ENCODE measurements around the gene ARHGAP33.
"Not testable (repeated sequence)": the region's sequence is repeated elsewhere in the genome, so short reads cannot be mapped to it uniquely, and the experiment has no call there.

The ARHGAP33 gene

DNA sequence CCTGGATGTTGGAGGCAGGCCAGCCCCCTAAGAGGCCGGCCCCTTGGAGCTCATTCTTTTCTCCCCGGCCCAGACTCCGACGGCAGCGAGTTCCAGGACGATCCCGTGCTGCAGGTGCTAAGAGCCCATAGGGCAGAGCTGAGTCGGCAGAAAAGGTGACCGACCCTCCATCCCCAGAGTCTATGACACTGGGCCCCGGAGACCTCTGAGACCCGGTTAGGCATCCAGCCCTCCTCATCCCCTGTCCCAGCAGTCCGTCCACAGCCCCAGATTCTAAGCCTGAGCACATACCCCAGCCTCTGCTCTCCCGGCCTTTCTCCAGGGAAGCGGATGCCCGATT is 7.3 kb upstream of the ARHGAP33 start:
- no peak overlapping the region for H3K4me3 ChIP-seq (ENCODE audit: low read depth, low read length)

GRCh38 chr19:35772362-35772761 is 3.0 kb upstream of the ARHGAP33 start:
- DNase-seq (ENCODE audit: low read depth); H3K4me3 ChIP-seq (ENCODE audit: low read depth, low read length): not testable (repeated sequence)

More for the DNA sequence above, 7.3 kb upstream of the ARHGAP33 start:
- no peak for TF ChIP-seq CTCF (IDR thresholded peaks at IDR 0.05; ENCODE audit: control insufficient read depth, extremely low read depth, insufficient read depth)
- no peak for DNase-seq (ENCODE audit: low read depth)

DNA sequence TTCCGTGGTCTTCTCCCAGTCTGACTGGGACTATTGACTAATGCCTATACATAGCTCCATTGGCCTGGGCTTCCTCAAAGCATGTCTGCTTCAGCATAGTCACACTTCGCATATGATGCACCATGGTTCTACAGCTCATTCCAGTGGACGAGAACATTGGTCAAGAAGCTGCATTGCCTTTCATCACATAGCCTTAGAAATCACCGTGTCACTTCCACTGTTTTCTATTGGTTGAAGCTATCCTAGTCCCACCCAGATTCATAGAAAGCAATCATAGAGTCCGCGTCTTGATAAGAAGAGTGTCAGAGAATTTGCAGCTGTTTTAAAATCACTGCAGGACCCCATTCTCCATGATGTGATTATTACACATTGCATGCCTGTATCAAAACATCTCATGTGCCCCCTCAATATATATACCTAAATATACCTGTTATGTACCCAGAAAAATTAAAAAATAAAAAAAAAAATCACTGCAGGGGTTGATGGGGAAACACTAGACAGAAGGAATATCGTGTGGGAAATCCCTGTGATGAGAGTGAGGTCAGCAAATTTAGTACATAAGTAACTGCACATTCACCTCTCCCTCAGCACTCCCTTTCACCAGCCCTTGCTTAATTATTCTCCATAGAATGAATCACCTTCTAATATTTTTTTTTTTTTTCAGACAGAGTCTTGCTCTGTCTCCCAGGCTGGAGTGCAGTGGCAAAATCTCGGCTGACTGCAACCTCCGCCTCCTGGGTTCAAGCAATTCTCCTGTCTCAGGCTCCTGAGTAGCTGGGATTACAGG is 2.2 kb upstream of the ARHGAP33 start:
- TF ChIP-seq CTCF (IDR thresholded peaks at IDR 0.05; ENCODE audit: control insufficient read depth, extremely low read depth, insufficient read depth) = no peak
- no peak for DNase-seq (ENCODE audit: low read depth)

GRCh38 chr19:35774274-35775045 is 904 bp upstream of the ARHGAP33 start:
- TF ChIP-seq CTCF (IDR thresholded peaks at IDR 0.05; ENCODE audit: control insufficient read depth, extremely low read depth, insufficient read depth) = no peak
- peak overlapping the region; percentile 69 for H3K4me3 ChIP-seq (ENCODE audit: low read depth, low read length)
- no peak for DNase-seq (ENCODE audit: low read depth)

More for the DNA sequence above, 2.2 kb upstream of the ARHGAP33 start:
- no peak overlapping the region for H3K4me3 ChIP-seq (ENCODE audit: low read depth, low read length)

DNA sequence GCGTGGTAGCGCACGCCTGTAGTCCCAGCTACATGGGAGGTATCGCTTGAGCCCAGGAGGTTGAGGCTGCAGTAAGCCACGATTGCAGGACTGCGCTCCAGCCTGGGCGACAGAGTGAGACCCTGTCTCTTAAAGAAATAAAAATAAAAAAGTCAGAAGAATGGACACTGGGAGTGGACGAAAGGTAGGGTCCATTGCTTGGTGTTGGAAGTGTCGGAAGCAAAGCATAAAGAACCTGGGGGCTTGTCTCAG is 392 bp upstream of the ARHGAP33 start:
- no peak for DNase-seq (ENCODE audit: low read depth)
- H3K4me3 ChIP-seq (ENCODE audit: low read depth, low read length) = peak overlapping the region; percentile 69
- no peak for TF ChIP-seq CTCF (IDR thresholded peaks at IDR 0.05; ENCODE audit: control insufficient read depth, extremely low read depth, insufficient read depth)

GRCh38 chr19:35776102-35776788 is 881 bp downstream of the ARHGAP33 start:
- DNase-seq (ENCODE audit: low read depth) = no peak
- peak overlapping the region; percentile 69 for H3K4me3 ChIP-seq (ENCODE audit: low read depth, low read length)
- TF ChIP-seq CTCF (IDR thresholded peaks at IDR 0.05; ENCODE audit: control insufficient read depth, extremely low read depth, insufficient read depth) = no peak

DNA sequence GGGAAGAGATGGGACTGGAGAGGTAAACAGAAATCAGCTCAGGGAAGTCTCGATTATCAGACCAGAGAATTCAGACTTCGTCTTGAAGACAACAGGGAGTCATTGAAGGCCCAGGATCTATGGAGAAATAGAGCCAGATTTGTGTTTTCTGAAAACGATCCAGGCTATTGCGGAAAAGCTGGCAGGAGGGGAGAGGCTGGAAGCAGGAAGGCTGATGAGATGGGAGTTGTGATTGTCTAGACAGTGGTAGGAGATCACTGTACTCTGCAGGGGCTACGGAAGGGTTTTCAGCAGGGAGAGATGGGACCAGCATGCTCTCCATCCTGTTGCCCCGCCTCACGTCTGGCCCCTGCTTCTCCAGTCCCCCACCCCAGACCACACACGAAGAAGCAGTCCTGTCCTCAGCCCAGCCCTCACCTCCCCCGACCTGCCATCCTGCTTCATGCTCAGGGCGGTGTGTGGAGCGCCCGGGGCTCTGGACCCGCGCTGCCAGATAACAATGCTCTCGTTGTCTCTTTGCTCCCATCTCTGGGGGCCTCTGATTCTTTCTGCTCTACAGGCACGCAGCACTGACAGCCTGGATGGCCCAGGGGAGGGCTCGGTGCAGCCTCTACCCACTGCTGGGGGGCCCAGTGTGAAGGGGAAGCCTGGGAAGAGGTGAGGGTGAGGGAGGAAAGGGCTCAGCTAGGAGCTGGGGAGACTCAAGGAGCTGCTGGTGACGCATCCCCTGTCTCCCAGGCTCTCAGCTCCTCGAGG is 1.9 kb downstream of the ARHGAP33 start:
- no peak for DNase-seq (ENCODE audit: low read depth)
- H3K4me3 ChIP-seq (ENCODE audit: low read depth, low read length) = no peak overlapping the region
- no peak for TF ChIP-seq CTCF (IDR thresholded peaks at IDR 0.05; ENCODE audit: control insufficient read depth, extremely low read depth, insufficient read depth)

Data from LNCaP clone FGC (cell line).